ENCODE data around the gene DIS3L2.

GRCh38 chr2:232376260-232376659, 414.7 kb downstream of the DIS3L2 start:
- TF ChIP-seq TP53 (CRISPR knock-in tag; IDR thresholded peaks at IDR 0.05) (no peak), JUN (CRISPR knock-in tag; IDR thresholded peaks at IDR 0.05) (no peak), CTCF (IDR thresholded peaks at IDR 0.05) (no peak), E2F4 (CRISPR knock-in tag; IDR thresholded peaks at IDR 0.05; ENCODE audit: borderline replicate concordance, low read depth) (no peak), NR3C1 (CRISPR knock-in tag; conservative IDR thresholded peaks at IDR 0.05; ENCODE audit: low read depth) (no peak), GABPB1 (CRISPR knock-in tag; IDR thresholded peaks at IDR 0.05) (no peak), IRF2 (CRISPR knock-in tag; IDR thresholded peaks at IDR 0.05; ENCODE audit: borderline replicate concordance, low read depth) (no peak), USF2 (CRISPR knock-in tag; IDR thresholded peaks at IDR 0.05) (no peak), ZNF423 (CRISPR knock-in tag; IDR thresholded peaks at IDR 0.05) (no peak)

Measured in WTC11 (cell line).